ENCODE results near the gene CFAP119.
A peak's percentile ranks its signal among the peaks of the same experiment; 100 is the strongest.

The CFAP119 gene

DNA sequence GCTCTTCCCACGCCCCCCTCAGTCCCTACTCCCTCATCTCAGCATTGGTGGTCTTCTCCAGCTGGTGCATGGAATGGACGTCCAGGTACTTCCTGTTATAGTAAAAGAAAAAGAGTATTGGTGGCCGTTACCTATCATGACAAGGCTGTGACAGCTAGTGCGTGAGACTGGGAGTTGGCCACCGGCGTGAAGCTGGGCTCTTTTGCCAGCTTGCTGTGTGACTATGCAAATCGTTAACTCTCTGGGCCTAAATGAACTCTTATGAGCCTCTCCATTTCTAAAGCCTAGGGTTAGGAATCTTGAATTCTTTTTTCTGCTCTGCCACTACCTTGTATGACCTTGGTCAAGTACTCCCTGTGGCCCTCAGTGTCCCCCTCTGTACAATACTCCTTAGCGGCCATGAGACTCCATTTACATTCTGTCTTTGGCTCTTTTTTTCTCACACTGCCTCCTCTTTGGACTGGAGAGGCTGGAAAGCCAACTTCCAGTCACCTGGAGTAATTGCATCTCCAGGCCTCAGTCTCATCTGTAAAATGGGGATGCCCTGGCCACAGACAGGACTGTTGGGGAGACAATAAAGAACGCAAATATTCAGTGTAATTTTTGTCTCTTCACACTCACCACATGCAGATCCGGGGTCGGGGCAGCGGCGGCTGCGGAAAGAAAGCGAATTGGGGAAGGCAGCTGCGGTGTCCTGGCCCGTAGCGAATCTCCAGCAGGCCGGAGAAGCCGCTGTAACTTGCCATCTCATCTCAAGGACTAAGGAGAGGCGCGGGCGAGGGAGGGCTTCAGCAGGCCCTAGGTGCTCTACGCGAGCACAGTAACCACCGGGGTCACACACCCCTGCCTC lies 1.1 kb downstream of the CFAP119 start:
- DNase-seq = no peak

DNA sequence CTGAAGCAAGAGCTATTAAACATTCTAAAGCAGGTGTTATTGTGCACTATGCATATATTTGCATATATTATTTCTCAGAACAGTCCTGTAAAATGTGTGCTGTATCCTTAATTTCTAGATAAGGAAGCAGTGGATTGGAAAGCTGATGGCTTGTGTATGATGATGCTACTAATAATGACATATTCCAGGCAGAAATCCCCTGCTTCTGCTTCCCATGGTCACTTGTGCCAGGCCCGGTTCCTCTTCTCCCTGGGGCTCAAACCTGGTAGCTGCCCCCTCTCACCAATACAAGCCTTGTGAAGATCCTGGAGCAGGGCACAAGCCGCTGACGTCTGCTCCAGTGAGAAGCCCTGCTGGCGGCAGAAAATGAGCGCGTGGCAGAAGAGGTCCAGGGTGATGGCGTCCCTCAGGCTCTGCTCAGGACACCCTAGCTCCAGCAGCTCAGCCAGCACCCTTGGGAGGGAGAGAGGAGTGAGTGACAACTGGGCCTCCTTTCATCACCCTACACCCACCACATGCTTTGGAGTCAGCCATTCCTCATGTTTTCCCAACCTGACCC lies 1.8 kb downstream of the CFAP119 start:
- no peak for DNase-seq

DNA sequence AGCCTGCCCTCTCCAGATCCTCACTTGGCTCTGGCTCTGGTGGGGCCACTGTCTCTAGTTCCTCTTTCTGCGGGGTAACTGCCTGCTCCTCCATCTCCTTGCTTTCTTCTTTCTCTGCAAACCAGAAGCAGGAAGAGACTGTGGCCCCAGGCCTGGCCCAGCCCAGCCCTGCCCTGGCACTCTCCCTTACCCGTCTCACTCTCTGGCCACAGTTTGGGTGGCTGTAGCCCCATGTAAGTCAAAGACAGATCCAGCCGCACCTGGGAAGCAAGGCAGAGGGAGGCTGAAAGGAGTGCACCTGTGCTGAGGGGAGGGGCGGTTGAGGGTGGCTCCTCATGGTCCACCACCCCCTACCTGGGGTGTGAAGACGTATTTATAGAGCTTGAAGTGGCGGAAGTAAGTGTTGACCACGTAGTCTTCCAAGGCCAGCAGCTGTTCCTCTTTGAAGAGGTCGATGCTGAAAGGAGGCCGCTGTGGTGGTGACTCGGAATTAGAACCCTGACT lies 2.8 kb downstream of the CFAP119 start:
- DNase-seq = no peak

DNA sequence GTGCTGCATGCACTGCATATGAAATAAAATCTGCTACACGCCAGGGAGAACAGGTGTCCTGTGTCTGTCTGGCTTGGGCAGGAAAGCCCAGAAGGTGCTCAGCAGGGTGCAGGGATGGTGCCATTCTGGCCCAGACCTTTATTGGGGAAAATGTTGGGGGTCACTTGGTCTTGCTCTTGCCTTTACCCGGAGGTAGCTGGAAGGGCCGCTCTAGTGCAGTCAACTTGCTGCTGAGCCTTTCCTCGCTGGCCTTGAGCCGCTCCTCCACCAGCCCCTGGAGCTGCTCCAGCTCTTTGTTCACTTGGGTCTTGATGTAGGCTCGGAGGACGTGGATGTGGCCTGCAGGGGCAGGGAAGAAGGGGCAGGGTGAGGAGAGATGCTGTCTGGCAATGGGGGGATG lies 4.5 kb downstream of the CFAP119 start:
- DNase-seq = no peak

DNA sequence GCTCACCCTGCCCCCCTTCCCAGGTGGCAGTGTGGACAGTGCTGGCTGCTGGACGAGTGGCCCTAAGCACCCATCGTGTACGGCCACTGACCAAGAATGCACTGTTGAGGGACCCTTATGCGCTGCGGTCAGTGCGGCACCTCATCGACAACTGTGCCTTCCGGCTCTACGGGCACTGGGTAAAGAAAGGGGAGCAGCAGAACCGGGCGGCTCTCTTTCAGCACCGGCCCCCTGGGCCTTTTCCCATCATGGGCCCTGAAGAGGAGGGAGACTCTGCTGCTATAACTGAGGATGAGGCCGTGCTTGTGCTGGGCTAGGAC lies 5.1 kb downstream of the CFAP119 start:
- DNase-seq = no peak

DNA sequence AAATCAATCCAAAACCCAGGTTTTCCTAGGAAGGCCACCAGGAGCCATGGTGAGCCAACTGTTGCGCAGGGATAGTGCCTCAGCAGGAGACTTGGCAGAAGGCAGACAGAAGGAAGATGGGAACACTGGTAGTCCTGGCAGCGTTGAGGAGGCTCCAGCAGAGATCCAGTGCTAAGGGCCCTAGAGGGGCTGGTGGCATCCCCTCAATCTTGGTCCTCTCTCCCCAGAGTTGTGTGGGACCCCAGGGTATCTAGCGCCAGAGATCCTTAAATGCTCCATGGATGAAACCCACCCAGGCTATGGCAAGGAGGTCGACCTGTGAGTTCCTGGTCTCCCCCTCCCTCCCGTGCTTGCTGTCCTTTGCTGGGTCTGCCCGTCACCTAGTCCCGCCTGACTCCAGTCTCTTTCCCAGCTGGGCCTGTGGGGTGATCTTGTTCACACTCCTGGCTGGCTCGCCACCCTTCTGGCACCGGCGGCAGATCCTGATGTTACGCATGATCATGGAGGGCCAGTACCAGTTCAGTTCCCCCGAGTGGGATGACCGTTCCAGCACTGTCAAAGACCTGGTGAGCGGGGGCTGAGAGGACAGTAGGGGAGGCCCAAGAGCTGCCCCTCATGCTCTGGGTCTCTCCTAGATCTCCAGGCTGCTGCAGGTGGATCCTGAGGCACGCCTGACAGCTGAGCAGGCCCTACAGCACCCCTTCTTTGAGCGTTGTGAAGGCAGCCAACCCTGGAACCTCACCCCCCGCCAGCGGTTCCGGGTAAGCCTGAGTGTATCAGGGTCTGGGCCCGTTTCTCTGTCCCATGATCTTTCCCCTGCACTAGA lies 5.7 kb downstream of the CFAP119 start:
- DNase-seq = no peak

DNA sequence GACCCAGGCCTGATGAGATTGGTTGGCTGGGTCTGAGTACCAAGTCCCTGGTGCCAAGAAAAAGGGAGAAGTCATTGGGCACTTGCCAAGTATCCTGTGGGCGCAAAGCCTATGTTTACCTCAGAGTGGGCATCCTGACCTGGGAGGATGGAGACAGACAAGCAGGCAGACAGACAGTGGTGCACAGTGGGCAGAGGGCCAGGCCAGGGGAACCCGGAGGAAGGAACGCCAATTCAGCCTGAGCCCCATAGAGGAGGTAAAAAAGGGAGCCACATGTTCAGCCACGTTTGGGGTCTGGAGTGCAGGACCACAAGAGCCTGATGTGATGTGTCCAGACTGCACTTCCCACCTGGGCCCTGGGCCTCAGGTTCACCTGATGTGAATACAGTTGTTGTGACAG lies 8.3 kb downstream of the CFAP119 start:
- no peak for DNase-seq

DNA sequence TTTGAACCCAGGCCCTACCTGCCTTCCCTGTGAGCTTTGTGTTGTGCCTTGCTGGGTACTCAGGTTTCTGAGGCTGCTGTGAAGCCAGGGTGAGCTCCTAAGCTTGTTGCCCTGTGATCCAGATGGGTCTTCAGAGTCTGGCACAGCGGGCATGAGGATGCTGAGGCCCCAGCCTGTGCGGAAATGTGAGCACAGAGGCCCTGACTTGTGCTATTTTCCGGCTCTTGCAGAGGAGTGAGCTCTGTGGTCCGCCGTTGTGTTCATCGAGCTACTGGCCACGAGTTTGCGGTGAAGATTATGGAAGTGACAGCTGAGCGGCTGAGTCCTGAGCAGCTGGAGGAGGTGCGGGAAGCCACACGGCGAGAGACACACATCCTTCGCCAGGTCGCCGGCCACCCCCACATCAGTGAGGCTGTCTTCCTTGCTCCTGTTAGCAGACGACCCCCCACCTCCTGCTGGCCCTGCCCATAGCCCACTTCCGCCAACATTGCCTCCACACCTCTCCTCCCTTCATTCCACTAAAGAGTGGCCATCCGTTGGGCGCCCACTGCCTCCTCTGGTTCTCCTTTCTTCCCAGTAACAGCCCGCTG lies 10.9 kb downstream of the CFAP119 start:
- no peak for DNase-seq

DNA sequence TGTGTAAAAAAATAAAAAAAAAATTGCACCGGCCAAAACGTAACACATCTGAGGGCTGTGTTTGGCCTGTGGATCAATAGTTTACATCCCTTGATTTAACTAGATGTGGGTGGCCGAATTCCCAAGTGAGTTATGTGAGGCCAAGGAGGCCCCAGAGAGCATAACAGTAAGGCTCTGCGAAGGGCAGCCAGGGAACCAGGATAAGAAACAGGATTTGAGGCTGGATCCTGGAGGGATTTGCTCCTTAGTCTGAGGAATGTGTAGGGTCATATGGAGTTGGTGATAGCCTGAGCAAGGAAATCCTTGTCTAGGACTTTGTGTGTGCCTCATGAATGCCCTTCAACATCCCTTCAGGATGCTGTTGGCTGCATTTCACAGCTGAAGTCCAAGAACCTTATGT lies 11.7 kb downstream of the CFAP119 start:
- no peak for DNase-seq

DNA sequence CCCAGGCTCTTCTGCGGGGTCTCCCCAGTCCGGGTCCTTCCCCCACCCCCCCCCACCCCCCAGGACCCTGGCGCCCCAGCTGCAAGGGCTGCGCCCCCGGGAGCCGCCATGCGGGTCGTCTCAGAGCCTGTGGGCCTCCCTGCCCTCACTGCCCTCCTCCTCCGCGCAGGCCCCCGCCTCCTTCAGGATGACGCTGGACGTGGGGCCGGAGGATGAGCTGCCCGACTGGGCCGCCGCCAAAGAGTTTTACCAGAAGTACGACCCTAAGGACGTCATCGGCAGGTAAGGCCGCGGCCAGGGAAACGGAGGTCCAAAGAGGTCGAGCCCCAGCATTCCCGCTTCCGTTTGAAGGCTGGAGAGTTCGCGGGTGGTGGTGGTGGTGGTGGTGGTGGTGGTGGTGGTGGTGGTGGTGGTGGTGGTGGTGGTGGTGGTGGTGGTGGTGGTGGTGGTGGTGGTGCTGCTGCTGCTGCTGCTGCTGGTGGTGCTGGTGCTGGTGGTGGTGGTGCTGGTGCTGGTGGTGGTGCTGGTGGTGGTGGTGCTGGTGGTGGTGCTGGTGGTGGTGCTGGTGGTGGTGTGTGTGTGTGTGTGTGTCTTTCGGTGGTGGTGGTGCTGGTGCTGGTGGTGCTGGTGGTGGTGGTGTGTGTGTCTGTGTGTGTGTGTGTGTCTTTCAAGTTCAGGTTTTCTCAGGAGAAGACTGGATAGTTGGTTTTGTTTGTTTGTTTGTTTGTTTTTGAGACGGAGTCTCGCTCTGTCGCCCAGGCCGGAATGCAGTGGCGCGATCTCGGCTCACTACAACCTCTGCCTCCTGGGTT lies 13.0 kb downstream of the CFAP119 start:
- no peak for DNase-seq

DNA sequence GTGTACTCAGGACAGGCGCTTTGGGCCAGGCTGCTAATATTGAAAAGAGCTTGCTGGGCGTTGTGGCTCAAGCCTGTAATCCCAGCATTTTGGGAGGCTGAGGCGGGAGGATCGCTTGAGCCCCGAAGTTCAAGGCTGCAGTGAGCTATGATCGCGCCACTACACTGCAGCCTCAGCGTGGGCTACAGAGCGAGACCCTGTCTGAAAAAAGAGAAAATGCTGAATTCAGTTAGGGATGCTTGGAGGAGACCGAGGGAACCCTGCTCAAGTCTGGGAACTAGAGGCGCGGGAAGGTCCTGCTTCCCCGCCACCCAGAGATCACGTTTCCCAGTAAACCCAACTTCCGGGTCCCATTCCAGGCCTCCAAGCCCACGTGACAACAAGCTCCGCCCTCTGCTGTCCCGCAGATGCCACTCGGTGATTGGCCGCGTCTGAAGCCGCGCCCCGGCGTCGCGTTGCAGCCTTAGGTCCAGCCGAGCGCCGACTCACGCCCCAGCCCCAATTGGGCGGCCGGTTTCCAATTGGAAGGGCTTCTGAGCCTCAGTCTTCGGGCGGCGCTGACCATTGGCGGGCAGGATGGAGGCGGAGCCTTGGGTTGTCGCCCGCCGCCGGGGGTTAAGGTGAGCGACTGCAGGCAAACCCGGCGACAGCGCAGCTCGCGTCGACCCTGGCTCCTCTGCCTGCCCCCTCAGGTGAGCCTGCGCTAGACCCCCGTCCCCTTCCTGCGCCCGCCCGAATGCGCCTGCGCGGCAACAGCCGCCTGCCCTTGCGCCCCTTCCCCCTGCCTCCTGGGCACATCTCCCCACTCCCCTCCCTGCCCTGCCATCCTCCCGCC lies 13.8 kb downstream of the CFAP119 start, which contains the start of gene PHKG2:
TSS of gene PHKG2 (plus strand) at position 627 of the 835 bp plus-strand sequence. CDS start 396 bp downstream, outside the sequence.
- DNase-seq = peak; percentile 95

DNA sequence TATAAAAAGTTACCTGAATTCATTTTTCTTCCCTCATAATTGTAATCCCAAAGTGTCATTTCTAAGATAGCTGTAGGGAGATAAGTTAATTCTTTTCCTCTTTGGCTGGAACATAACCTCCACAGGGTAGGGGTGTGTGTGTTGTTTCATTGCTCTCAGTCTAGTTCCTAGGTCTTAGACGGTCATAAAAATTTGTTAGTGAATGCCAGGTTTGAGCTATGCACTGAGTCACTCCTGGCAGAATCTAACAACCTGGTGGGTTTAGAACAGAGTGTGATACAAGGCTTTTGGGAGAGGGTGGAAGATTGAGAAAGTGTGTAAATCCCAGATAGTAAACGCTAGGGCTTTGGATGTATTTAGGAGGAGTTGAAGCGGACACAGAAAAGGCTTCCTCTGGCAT lies 14.5 kb downstream of the CFAP119 start:
- no peak for DNase-seq

DNA sequence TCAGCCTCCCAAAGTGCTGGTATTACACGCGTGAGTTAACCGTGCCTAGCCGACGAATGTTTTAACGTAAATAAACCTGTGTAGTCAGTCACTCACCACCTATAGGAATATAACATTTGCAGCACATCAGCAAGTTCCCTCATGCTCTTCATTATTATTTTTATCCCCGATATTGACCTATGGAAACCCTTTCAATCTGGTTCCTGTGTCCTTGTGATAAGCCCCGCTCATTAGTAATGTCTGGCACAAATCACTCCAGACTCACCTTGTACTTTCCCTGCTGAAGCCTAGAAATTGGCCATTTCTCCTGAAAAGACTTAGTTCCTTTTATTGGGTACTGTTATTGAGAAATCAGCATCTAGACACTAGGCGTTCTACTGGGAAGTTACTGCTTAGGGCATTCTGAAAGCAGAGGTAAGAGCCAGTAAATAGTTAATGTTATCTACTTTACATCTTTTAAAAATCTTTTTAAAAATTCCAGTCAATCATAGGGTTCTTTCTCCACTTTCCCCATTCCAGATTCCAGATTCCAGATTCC lies 15.2 kb downstream of the CFAP119 start:
- no peak for DNase-seq

DNA sequence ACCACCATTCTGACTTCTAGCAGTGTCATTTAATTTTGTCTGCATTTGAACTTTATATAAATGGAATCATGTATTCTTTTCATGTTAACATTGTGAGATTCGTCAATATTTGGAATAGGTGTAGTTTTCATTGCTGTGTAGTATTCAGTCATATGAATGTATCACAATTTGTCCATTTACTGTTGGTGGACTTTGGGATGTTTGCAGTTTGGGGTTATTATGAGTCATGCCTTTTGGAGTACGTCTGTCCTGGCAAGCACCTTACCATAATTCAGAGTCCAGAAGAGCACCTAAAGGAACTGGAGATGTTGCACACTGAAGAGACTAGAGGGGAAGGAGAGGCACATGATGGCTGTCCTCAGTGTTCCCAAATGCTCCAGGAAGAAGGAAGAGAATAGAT lies 16.8 kb downstream of the CFAP119 start:
- no peak for DNase-seq

DNA sequence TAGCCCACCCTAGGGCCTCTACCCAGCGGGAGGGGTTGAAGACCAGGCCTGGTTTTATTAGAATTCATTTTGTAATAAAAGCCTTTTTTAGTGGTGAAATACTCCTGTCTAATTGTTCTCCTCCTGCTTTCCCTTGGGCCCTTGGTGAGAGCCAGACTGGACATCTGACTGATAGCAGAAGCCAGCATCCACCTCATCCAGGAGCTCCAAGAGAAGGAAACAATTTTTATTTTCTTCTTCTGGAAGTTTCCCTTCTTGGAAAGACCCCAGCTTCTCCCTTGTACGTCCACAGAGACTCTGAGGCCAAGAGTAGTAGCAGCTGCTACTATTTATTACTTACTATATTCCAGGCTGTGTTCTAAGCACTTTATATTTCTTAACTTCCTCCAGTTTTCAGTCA lies 17.7 kb downstream of the CFAP119 start:
- DNase-seq = no peak

DNA sequence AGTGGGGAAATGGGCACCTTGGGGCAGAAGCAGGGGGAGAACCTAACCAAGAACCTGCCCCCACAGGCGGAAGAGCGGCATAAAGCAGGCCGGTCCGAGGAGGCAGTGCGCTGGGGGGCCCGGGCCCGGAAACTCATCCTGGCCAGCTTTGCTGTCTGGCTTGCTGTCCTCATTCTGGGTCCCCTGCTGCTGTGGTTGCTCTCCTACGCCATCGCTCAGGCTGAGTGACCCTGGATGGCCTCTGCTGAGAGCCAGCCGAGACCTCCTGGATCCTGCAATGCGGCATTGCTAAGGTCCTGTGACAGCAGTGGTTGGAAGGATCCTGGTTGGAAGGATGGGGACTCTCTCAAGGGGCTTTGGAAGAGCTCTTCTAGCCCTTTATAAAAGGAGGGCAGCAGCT lies 18.1 kb downstream of the CFAP119 start:
- no peak for DNase-seq

DNA sequence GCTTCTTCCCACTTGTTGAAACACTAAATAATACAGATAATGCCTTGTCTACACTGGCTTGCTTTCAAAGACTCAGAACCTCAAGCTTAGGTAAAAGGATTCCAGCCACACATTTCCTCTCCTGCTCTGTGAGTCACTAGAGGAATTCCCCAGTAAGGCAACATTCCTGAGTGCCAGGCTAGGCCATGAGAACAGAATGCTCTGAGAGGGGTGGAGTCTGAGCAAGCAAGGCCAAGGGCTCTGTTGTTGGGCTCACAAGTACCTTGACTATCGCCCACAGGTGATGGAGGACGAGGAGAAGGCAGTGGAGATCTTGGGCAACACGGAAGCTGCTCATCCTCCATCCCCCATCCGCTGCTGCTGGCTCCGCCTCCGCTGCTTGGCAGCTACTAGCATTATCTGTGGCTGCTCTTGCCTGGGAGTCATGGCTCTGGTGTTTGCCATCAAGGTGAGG lies 20.4 kb downstream of the CFAP119 start:
- no peak for DNase-seq

DNA sequence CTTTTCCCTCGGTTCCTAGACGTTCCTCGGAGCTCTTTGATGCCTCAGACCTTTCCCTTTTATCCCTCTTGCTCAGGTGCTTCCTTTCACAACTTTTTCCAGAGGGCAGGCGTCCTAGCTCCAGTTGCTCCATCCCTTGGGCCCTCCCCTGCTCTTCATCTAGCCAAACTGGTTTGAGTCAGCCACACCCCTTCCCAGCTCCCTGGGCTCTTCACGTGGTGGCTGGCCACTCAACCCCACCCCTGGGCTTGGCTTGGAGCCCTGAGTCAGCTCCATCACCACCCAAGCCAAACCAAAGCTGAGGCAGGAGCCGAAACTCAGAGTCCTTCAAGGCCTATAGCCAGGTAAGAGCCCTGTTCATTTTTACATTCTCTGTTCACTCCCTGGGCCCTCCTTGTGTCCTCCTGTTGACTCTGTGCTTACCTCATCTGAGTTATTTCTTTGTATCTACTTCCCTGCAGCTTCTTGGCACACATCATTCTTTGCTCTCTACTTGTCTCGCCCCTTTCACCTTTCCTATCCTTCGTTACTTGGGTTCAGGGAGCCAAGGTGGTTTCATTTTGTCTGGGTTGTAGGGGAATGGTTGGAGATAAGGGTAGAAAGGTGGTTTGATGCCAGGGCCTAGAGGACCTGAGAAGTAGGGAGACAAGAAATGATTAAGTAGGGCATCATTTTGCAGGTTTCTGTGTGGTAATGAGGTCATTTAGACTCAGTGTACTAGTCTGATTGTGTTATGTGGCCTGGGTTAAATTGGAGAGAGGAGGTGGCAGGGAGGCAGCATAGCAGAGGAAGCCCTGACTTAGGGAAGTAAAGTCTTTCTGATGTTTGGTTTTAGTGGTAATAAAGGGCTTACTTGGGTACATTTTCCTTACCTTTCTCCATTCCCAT lies 21.3 kb downstream of the CFAP119 start:
- no peak for DNase-seq

DNA sequence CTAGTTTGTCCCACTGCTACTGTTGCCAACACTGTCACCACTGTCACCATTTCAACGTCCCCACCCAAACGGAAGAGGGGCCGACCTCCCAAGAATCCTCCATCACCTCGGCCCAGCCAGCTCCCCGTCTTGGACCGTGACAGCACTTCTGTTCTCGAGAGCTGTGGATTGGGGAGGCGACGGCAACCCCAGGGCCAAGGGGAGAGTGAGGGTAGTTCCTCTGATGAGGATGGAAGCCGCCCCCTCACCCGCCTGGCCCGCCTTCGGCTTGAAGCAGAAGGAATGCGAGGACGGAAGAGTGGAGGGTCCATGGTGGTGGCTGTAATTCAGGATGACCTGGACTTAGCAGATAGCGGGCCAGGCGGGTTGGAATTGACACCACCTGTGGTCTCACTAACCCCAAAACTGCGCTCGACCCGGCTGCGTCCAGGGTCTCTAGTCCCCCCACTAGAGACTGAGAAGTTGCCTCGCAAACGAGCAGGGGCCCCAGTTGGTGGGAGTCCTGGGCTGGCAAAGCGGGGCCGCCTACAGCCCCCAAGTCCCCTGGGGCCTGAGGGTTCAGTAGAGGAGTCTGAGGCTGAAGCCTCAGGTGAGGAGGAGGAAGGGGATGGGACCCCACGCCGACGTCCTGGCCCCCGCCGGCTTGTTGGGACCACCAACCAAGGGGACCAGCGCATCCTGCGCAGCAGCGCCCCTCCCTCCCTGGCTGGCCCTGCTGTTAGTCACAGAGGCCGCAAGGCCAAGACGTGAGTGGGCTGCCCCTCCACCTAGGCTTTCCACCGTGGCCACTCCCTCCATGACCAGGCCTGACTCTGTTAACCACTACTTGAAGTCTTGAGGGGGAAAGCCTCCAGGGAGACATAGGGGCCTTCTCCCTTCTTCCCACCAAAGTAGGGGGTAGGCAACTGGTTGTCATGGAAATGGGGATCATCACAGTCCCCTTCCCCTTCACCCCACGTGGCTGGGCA lies 22.6 kb downstream of the CFAP119 start:
- no peak for DNase-seq

Measured in NCI-H446 treated with DMSO at 0.1 percent for 48 hours (cell line).